ENCODE measurements around the gene LRRC39. TPM values are rescaled to one million over a fixed set of nuclear protein-coding genes. Genes with fewer than 3 reads are reported as not detected.
"Not testable (repeated sequence)": the region's sequence is repeated elsewhere in the genome, so short reads cannot be mapped to it uniquely, and the experiment has no call there.

LRRC39 gene
- total RNA-seq, 1 donor from 2014 or later = 1.1 TPM

- TF ChIP-seq, protein P1, sequence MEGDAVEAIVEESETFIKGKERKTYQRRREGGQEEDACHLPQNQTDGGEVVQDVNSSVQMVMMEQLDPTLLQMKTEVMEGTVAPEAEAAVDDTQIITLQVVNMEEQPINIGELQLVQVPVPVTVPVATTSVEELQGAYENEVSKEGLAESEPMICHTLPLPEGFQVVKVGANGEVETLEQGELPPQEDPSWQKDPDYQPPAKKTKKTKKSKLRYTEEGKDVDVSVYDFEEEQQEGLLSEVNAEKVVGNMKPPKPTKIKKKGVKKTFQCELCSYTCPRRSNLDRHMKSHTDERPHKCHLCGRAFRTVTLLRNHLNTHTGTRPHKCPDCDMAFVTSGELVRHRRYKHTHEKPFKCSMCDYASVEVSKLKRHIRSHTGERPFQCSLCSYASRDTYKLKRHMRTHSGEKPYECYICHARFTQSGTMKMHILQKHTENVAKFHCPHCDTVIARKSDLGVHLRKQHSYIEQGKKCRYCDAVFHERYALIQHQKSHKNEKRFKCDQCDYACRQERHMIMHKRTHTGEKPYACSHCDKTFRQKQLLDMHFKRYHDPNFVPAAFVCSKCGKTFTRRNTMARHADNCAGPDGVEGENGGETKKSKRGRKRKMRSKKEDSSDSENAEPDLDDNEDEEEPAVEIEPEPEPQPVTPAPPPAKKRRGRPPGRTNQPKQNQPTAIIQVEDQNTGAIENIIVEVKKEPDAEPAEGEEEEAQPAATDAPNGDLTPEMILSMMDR (IDR thresholded peaks at IDR 0.05; ENCODE audit: unreplicated experiment) = no peak
- Mint-ChIP-seq H3K27ac (no peak overlapping the region), H3K27me3 (no peaks in the 10 kb centered on the region), H3K4me3 (ENCODE audit: low read depth) (no peak overlapping the region), H3K4me1 (ENCODE audit: low read depth) (no peaks in the 10 kb centered on the region), H3K9me3 (ENCODE audit: low read depth) (no peaks in the 10 kb centered on the region), H3K36me3 (ENCODE audit: insufficient read depth) (peaks cover 19% of the 10 kb centered on the region)
- DNase-seq (ENCODE audit: low spot score, unreplicated experiment) = no peak
These were observed 37.0 kb upstream of the LRRC39 start for GRCh38 chr1:100215101-100215500.

DNA sequence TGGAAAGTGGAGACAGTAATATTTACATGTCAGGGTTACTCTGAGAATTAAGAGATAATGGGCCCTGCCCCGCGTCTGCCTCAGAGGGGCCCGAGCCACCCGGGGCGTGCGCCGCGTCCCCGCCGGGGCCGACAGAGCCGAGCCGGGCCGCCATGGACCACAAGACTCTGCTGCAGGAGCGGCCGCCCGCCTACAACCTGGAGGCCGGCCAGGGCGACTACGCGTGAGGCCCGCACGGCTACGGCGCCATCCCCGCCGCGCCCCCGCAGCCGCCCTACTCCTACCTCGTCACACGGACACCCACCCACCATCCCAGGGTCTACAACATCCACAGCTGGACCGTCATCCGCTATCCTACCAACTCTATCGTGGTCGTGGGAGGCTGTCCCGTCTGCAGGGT, 35.1 kb upstream of the LRRC39 start:
- Mint-ChIP-seq H3K36me3 (ENCODE audit: insufficient read depth) (peaks cover 18% of the 10 kb centered on the region), H3K4me3 (ENCODE audit: low read depth) (no peak overlapping the region), H3K9me3 (ENCODE audit: low read depth) (no peaks in the 10 kb centered on the region), H3K4me1 (ENCODE audit: low read depth) (no peaks in the 10 kb centered on the region), H3K27ac (no peak overlapping the region), H3K27me3 (no peaks in the 10 kb centered on the region)
- TF ChIP-seq, protein P1 (IDR thresholded peaks at IDR 0.05; ENCODE audit: unreplicated experiment) = no peak
- no peak for DNase-seq (ENCODE audit: low spot score, unreplicated experiment)

- Mint-ChIP-seq H3K9me3 (ENCODE audit: low read depth) (peaks cover 11% of the 10 kb centered on the region), H3K27ac (no peak overlapping the region), H3K4me1 (ENCODE audit: low read depth) (peaks cover 12% of the 10 kb centered on the region), H3K27me3 (no peaks in the 10 kb centered on the region), H3K36me3 (ENCODE audit: insufficient read depth) (peaks cover 48% of the 10 kb centered on the region), H3K4me3 (ENCODE audit: low read depth) (no peak overlapping the region)
- no peak for DNase-seq (ENCODE audit: low spot score, unreplicated experiment)
- TF ChIP-seq, protein P1 (IDR thresholded peaks at IDR 0.05; ENCODE audit: unreplicated experiment) = no peak
These were observed 28.2 kb upstream of the LRRC39 start for GRCh38 chr1:100206301-100206700.

DNA sequence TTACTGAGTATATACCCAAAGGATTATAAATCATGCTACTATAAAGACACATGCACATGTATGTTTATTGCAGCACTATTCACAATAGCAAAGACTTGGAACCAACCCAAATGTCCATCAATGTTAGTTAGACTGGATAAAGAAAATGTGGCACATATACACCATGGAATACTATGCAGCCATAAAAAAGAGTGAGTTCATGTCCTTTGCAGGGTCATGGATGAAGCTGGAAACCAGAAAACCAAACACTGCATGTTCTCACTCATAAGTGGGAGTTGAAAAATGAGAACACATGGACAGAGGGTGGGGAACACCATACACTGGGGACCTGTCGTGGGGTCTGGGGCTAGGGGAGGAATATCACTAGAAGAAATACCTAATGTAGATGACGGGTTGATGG, 27.5 kb upstream of the LRRC39 start:
- H3K4me3 Mint-ChIP-seq (ENCODE audit: low read depth); H3K27me3 Mint-ChIP-seq; H3K27ac Mint-ChIP-seq; DNase-seq (ENCODE audit: low spot score, unreplicated experiment): not testable (repeated sequence)
- Mint-ChIP-seq H3K4me1 (ENCODE audit: low read depth) (peaks cover 16% of the 10 kb centered on the region), H3K36me3 (ENCODE audit: insufficient read depth) (peaks cover 53% of the 10 kb centered on the region), H3K9me3 (ENCODE audit: low read depth) (peaks cover 11% of the 10 kb centered on the region)

- H3K27me3 Mint-ChIP-seq; DNase-seq (ENCODE audit: low spot score, unreplicated experiment); H3K27ac Mint-ChIP-seq; H3K4me3 Mint-ChIP-seq (ENCODE audit: low read depth): not testable (repeated sequence)
- peaks cover 53% of the 10 kb centered on the region for H3K36me3 Mint-ChIP-seq (ENCODE audit: insufficient read depth)
- H3K9me3 Mint-ChIP-seq (ENCODE audit: low read depth) = peaks cover 11% of the 10 kb centered on the region
- peaks cover 17% of the 10 kb centered on the region for H3K4me1 Mint-ChIP-seq (ENCODE audit: low read depth)
These were observed 27.0 kb upstream of the LRRC39 start for GRCh38 chr1:100205103-100205502.

DNA sequence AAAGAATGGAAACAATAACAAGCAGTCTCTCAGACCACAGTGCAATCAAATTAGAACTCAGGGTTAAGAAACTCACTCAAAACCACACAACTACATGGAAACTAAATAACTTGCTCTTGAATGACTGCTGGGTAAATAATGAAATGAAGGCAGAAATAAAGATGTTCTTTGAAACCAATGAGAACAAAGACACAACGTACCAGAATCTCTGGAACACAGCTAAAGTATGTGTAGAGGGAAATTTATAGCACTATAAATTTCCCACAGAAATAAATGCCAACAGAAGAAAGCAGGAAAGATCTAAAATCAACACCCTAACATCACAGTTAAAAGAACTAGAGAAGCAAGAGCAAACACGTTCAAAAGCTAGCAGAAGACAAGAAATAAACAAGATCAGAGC, 24.6 kb upstream of the LRRC39 start:
- DNase-seq (ENCODE audit: low spot score, unreplicated experiment) = not testable (repeated sequence)

DNA sequence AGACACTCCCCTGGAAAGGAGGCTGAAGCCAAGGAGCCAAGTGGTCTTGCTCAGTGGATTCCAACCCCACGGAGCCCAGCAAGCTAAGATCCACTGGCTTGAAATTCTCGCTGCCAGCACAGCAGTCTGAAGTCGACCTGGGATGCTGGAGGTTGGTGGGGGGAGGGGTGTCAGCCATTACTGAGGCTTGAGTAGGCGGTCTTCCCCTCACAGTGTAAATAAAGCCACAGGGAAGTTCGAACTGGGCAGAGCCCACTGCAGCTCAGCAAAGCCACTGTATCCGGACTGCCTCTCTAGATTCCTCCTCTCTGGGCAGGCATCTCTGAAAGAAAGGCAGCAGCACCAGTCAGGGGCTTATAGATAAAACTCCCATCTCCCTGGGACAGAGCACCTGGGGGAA, 22.0 kb upstream of the LRRC39 start:
- not testable (repeated sequence) for H3K27me3 Mint-ChIP-seq; H3K27ac Mint-ChIP-seq; H3K9me3 Mint-ChIP-seq (ENCODE audit: low read depth); H3K4me3 Mint-ChIP-seq (ENCODE audit: low read depth); DNase-seq (ENCODE audit: low spot score, unreplicated experiment)
- Mint-ChIP-seq H3K36me3 (ENCODE audit: insufficient read depth) (peaks cover 56% of the 10 kb centered on the region), H3K4me1 (ENCODE audit: low read depth) (peaks cover 17% of the 10 kb centered on the region)

More for the DNA sequence above, 24.6 kb upstream of the LRRC39 start:
- peaks cover 17% of the 10 kb centered on the region for H3K4me1 Mint-ChIP-seq (ENCODE audit: low read depth)
- H3K36me3 Mint-ChIP-seq (ENCODE audit: insufficient read depth) = peaks cover 58% of the 10 kb centered on the region
- H3K27ac Mint-ChIP-seq = peak overlapping the region; percentile 25
- peaks cover 11% of the 10 kb centered on the region for H3K9me3 Mint-ChIP-seq (ENCODE audit: low read depth)
- not testable (repeated sequence) for H3K4me3 Mint-ChIP-seq (ENCODE audit: low read depth); H3K27me3 Mint-ChIP-seq

All from progenitor cell of endocrine pancreas (in vitro differentiated cells).